GM23248 (cell line): Measurements from ENCODE around the gene KAT14.
"Not testable (repeated sequence)": the region's sequence is repeated elsewhere in the genome, so short reads cannot be mapped to it uniquely, and the experiment has no call there.

Experiments
- EZH2 ChIP-seq: fragments of 200-600 bp; sonication (generic); IDR thresholded peaks from 2 replicates; pipeline ENCODE4 v1.6.1; 2018; ENCODE audit warnings: antibody characterized with exemption, mild to moderate bottlenecking; ENCODE audit not compliant: insufficient read depth, poor library complexity, severe bottlenecking
- EZH2phosphoT487 ChIP-seq: fragments of 200-600 bp; sonication (generic); IDR thresholded peaks from 2 replicates; pipeline ENCODE4 v1.6.1; 2018; ENCODE audit warnings: antibody characterized with exemption, moderate library complexity, mild to moderate bottlenecking, low read depth; ENCODE audit not compliant: insufficient read depth

GRCh38 chr20:18180366-18180765 is 42.7 kb downstream of the KAT14 start:
- TF ChIP-seq EZH2phosphoT487, EZH2: not testable (repeated sequence)
